K562 (cell line): ENCODE measurements around the gene ARHGAP4. TPM values are rescaled to one million over a fixed set of nuclear protein-coding genes. Genes with fewer than 3 reads are reported as not detected.

Experiments used
- ATAC-seq: fragments of 200-7000 bp; cut with Tn5 transposase; 3 replicates; pipeline ENCODE4 v1.9.1; 2020; ENCODE audit warnings: moderate library complexity
- BruUV-seq: library from RNA; stranded (reverse); fragments of 400-500 nt; replicated peaks from 2 replicates; lab custom pipeline; 2021; lab: Mats Ljungman, UMichigan
- CTCF ChIA-PET: fragments of 300-600 bp; formaldehyde crosslinking; extraction: SDS; loops from one replicate; lab custom pipeline; 2021; ENCODE audit warnings: low intra/inter-chr PET ratio; lab: Yijun Ruan, JAX
- POLR2A ChIA-PET: fragments of 300-600, 350-650 bp; sonication (Branson Sonifier 250); formaldehyde crosslinking; extraction: SDS; loops from one replicate; lab custom pipeline; 2021; ENCODE audit warnings: antibody characterized with exemption, inconsistent platforms; lab: Yijun Ruan, JAX
- DNase-seq, 4 experiments: peaks; one replicate each; pipeline versions ENCODE4 v3.0.0 to v3.0.0-alpha.2; 2011 to 2018; ENCODE audit warnings: low spot score in 3 of 4, mixed read lengths in 3 of 4; ENCODE audit errors: extremely low read depth in 1 of 4
- FAIRE-seq: peaks from 2 replicates; lab custom pipeline; 2011; peaks lifted over from hg19 to GRCh38; lab: Jason Lieb, UNC
- H2AFZ ChIP-seq: 2 replicates; pipeline ENCODE4 v1.6.0; 2011; ENCODE audit warnings: low read depth, low read length, control low read depth, inconsistent platforms
- H3K27ac ChIP-seq: fragments of 200-600 bp; 3 replicates; pipeline ENCODE4 v1.8.0; 2011; ENCODE audit warnings: low read depth, mild to moderate bottlenecking, control low read depth, inconsistent platforms, low read length, moderate library complexity, mixed read lengths; ENCODE audit errors: extremely low read depth
- H3K27me3 ChIP-seq, 2 experiments: fragments of 300-600 bp in 1 of 2; 2 replicates in 1 of 2; 3 replicates in 1 of 2; pipeline versions ENCODE4 v1.6.0 to v1.8.0; 2011; ENCODE audit warnings: inconsistent platforms in 2 of 2, low read length in 2 of 2, mild to moderate bottlenecking in 1 of 2, mixed read lengths in 1 of 2, moderate library complexity in 1 of 2; ENCODE audit not compliant: control insufficient read depth in 2 of 2, insufficient read depth in 2 of 2
- H3K36me3 ChIP-seq: fragments of 300-600 bp; 3 replicates; pipeline ENCODE4 v1.8.0; 2011; ENCODE audit warnings: mild to moderate bottlenecking, low read length, inconsistent platforms; ENCODE audit not compliant: control insufficient read depth, insufficient read depth
- H3K4me1 ChIP-seq, 2 experiments: fragments of 200-600 bp in 1 of 2; replicated peaks in 1 of 2; 2 replicates in 1 of 2; 3 replicates in 1 of 2; pipeline versions ENCODE4 v1.5.1 to v1.8.0; 2011; ENCODE audit warnings: inconsistent platforms in 2 of 2, low read length in 2 of 2, mild to moderate bottlenecking in 1 of 2, mixed read lengths in 1 of 2, moderate library complexity in 1 of 2; ENCODE audit not compliant: control insufficient read depth in 2 of 2, insufficient read depth in 2 of 2
- H3K4me2 ChIP-seq: 2 replicates; pipeline ENCODE4 v1.6.1; 2011; ENCODE audit warnings: low read length, control low read depth, inconsistent platforms, mixed read lengths; ENCODE audit not compliant: insufficient read depth
- H3K4me3 ChIP-seq: fragments of 200-600 bp; sonication (generic), shearing (Covaris generic); 2 replicates; pipeline ENCODE4 v1.5.1; 2016; ENCODE audit warnings: control low read depth, inconsistent platforms
- H3K79me2 ChIP-seq: fragments of 200-600 bp; 3 replicates; pipeline ENCODE4 v1.8.0; 2011; ENCODE audit warnings: low read length, inconsistent platforms; ENCODE audit not compliant: control insufficient read depth, insufficient read depth
- H3K9ac ChIP-seq, 2 experiments: 2 replicates each; pipeline versions ENCODE4 v1.6.0 to v1.6.1; 2011; ENCODE audit warnings: low read depth in 2 of 2, low read length in 2 of 2, control low read depth in 1 of 2, inconsistent platforms in 1 of 2, mild to moderate bottlenecking in 1 of 2, mixed read lengths in 1 of 2; ENCODE audit not compliant: insufficient read depth in 1 of 2
- H3K9me1 ChIP-seq: one replicate; pipeline ENCODE4 v1.6.0; 2011; ENCODE audit warnings: inconsistent platforms, mild to moderate bottlenecking, low read length, moderate library complexity; ENCODE audit not compliant: control insufficient read depth, insufficient read depth
- H3K9me3 ChIP-seq: replicated peaks from 2 replicates; pipeline ENCODE4 v1.5.1; 2011; ENCODE audit warnings: low read depth, low read length, inconsistent platforms; ENCODE audit not compliant: control insufficient read depth, insufficient read depth
- H4K20me1 ChIP-seq: replicated peaks from 2 replicates; pipeline ENCODE4 v1.6.1; 2011; ENCODE audit warnings: low read length, inconsistent platforms, mixed read lengths; ENCODE audit not compliant: control insufficient read depth, insufficient read depth
- CEBPG ChIP-seq, 3 experiments: fragments of 200-800 bp in 1 of 3; sonication (Bioruptor generic) in 1 of 3; sonication (generic) in 1 of 3; formaldehyde crosslinking in 1 of 3; IDR thresholded peaks in 2 of 3; conservative IDR thresholded peaks in 1 of 3; 2 replicates each; pipeline versions ENCODE4 v1.6.1 to v1.8.0; 2016 to 2022; ENCODE audit warnings: missing compliant biosample characterization in 2 of 3, missing genetic modification characterization in 2 of 3, mild to moderate bottlenecking in 1 of 3, missing genetic modification reagents in 1 of 3
- CTCF ChIP-seq, 3 experiments: IDR thresholded peaks in 2 of 3; conservative IDR thresholded peaks in 1 of 3; 2 replicates each; pipeline ENCODE4 v1.5.1; 2011 to 2012; ENCODE audit warnings: low read length in 3 of 3, mild to moderate bottlenecking in 3 of 3, control low read depth in 2 of 3, improper control_type of control experiment in 1 of 3, inconsistent platforms in 1 of 3, low read depth in 1 of 3, mixed read lengths in 1 of 3, moderate library complexity in 1 of 3; ENCODE audit not compliant: insufficient read depth in 2 of 3
- JUND ChIP-seq, 2 experiments: IDR thresholded peaks; 2 replicates in 1 of 2; 3 replicates in 1 of 2; pipeline ENCODE4 v1.6.1; 2011; ENCODE audit warnings: borderline replicate concordance in 2 of 2, low read depth in 2 of 2, low read length in 2 of 2, improper control_type of control experiment in 1 of 2, missing biosample characterization in 1 of 2, missing genetic modification characterization in 1 of 2, missing genetic modification reagents in 1 of 2
- UBTF ChIP-seq, 2 experiments: IDR thresholded peaks; 2 replicates each; pipeline ENCODE4 v1.6.1; 2012; ENCODE audit warnings: improper control_type of control experiment in 2 of 2, low read depth in 2 of 2, low read length in 2 of 2, borderline replicate concordance in 1 of 2
- ZNF589 ChIP-seq: fragments of 200-800 bp; sonication (Bioruptor generic); IDR thresholded peaks from 2 replicates; pipeline ENCODE4 v1.6.1; 2016; ENCODE audit warnings: low read depth, missing genetic modification characterization, missing compliant biosample characterization
- ZNF830 ChIP-seq: fragments of 250-450 bp; sonication (Bioruptor Pico); IDR thresholded peaks from 2 replicates; pipeline ENCODE4 v1.5.0; 2021; ENCODE audit warnings: mild to moderate bottlenecking
- WGBS: fragments of 100-300 bp; shearing (Covaris generic); methylation state at CpG from one replicate; pipeline ENCODE4 v1.1.6; 2016; ENCODE audit warnings: low coverage, mixed read lengths; ENCODE audit not compliant: insufficient coverage; ENCODE audit errors: missing lambda C conversion rate; 5-methylcytosine and 5-hydroxymethylcytosine counted together
- in situ Hi-C: fragments of 300-500 bp; cut with MboI; formaldehyde crosslinking; loops from 4 replicates; pipeline ENCODE4 v1.15.0; 2018; ENCODE audit warnings: inconsistent platforms, mixed read lengths
- intact Hi-C: fragments of 100-400 bp; cut with micrococcal nuclease; formaldehyde crosslinking; loops from 2 replicates; pipeline ENCODE4 v1.14.2; 2022
- polyA plus RNA-seq, 8 experiments: library from polyadenylated mRNA; depleted of rRNA in 4 of 8; stranded (reverse) in 5 of 8; unstranded in 3 of 8; fragments of >200 nt; fragmentation: Nextera tagmentation in 2 of 8; fragmentation: Illumina TruSeq in 1 of 8; extraction: Ambion mirVana in 2 of 8; extraction: Trizol in 1 of 8; gene quantifications; 2 replicates each; pipeline versions ENCODE4 v1.2.1 to v1.2.3, GENCODE V29; 2011 to 2014; ENCODE audit warnings: inconsistent platforms in 1 of 8, missing spikeins in 1 of 8
- total RNA-seq, 7 experiments: library from RNA; depleted of rRNA in 6 of 7; stranded (reverse); fragments of >200 nt in 6 of 7; fragmentation: Illumina TruSeq in 2 of 7; extraction: Trizol in 2 of 7; gene quantifications; 2 replicates each; pipeline versions ENCODE4 v1.2.1 to v1.2.3, GENCODE V29; 2011 to 2021; ENCODE audit warnings: low replicate concordance in 1 of 7
- TF ChIP-seq, protein P1 (sequence below), 2 experiments: fragments of 450-650 bp; conservative IDR thresholded peaks; 2 replicates each; pipeline ENCODE4 v1.6.1; 2017; ENCODE audit warnings: mild to moderate bottlenecking in 2 of 2, moderate library complexity in 2 of 2

Gene ARHGAP4
- total and polyA plus RNA-seq, 9 of the 15 experiments (the other 6 are each of a cell fraction or from before 2014, with no cell fraction given): 0.30 to 81.8 (median 13.5) TPM

DNA sequence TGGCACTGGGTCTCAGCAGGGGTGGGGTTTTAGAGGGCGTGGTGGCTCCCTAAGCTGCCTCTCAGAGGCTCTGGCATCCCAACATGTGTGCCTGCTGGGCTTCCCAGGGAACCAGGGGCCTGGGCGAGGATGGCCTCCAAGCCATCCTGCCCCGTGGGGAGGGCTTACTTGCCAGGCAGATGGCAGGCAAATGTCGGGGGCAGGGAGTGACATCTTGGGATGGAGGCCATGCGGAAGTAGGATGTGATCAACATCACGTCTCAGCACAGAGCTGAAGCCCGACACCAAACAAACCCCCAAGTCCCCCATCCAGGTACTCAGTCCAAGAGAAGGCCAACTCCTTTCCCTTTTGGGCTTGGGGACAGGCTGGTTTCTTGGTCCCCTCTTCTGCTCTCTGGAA lies 44.8 kb downstream of the ARHGAP4 start:
- peaks cover 0 to 38% of the 10 kb centered on the region in 2 experiments; a peak in 2 of 5 replicates for H3K27me3 ChIP-seq
- in situ Hi-C loops: no loop called here
- ChIA-PET CTCF (no interaction called here), POLR2A (interaction anchor here (0.7 kb wide), 1 partner anchor 70 kb away, joined by 3 read pairs; no protein-coding TSS in a partner anchor)
- H3K9ac ChIP-seq: no peak overlapping the region
- no peak for ATAC-seq
- H2AFZ ChIP-seq: no peak overlapping the region
- BruUV-seq: no TSS peak
- WGBS: 9% methylated on average over 7 of the region's 7 CpGs
- no peaks in the 10 kb centered on the region for H3K9me1 ChIP-seq
- no peak overlapping the region for H3K4me3 ChIP-seq
- intact Hi-C loops: no loop called here
- no peak for DNase-seq
- TF ChIP-seq, protein P1, sequence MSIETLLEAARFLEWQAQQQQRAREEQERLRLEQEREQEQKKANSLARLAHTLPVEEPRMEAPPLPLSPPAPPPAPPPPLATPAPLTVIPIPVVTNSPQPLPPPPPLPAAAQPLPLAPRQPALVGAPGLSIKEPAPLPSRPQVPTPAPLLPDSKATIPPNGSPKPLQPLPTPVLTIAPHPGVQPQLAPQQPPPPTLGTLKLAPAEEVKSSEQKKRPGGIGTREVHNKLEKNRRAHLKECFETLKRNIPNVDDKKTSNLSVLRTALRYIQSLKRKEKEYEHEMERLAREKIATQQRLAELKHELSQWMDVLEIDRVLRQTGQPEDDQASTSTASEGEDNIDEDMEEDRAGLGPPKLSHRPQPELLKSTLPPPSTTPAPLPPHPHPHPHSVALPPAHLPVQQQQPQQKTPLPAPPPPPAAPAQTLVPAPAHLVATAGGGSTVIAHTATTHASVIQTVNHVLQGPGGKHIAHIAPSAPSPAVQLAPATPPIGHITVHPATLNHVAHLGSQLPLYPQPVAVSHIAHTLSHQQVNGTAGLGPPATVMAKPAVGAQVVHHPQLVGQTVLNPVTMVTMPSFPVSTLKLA (conservative IDR thresholded peaks at IDR 0.05): no peak
- TF ChIP-seq CTCF (IDR thresholded peaks at IDR 0.05 in 2 of 3, conservative IDR thresholded peaks at IDR 0.05 in 1 of 3; ENCODE audit: insufficient read depth in 2 of 3, low read depth in 1 of 3, low read length in 3 of 3) (no peak), ZNF830 (CRISPR knock-in tag) (no peak), CEBPG (CRISPR knock-in tag; IDR thresholded peaks at IDR 0.05) (no peak), CEBPG (tag; conservative IDR thresholded peaks at IDR 0.05 in 1 of 2, IDR thresholded peaks at IDR 0.05 in 1 of 2) (no peak), ZNF589 (CRISPR knock-in tag) (no peak), JUND (IDR thresholded peaks at IDR 0.05; ENCODE audit: borderline replicate concordance, low read depth, low read length) (no peak), JUND (tag; IDR thresholded peaks at IDR 0.05; ENCODE audit: borderline replicate concordance, low read depth, low read length) (no peak), UBTF (IDR thresholded peaks at IDR 0.05; ENCODE audit: borderline replicate concordance in 1 of 2, low read depth in 2 of 2, low read length in 2 of 2) (no peak)
- no peaks in the 10 kb centered on the region for H3K36me3 ChIP-seq
- no peak for FAIRE-seq
- H3K4me2 ChIP-seq: no peak overlapping the region
- H4K20me1 ChIP-seq: no peaks in the 10 kb centered on the region; the same call in 1 of the 2 replicates
- H3K4me1 ChIP-seq: peaks cover 0 to 50% of the 10 kb centered on the region in 2 experiments; a peak in 3 of 5 replicates
- no peaks in the 10 kb centered on the region for H3K9me3 ChIP-seq
- H3K79me2 ChIP-seq: no peaks in the 10 kb centered on the region
- no peak overlapping the region for H3K27ac ChIP-seq
